Esophagus squamous epithelium (tissue), 4 donors: ENCODE results near the gene ZC3HAV1L.

ENCODE experiments used
- CTCF ChIP-seq, 6 experiments: fragments of 450-650 bp in 4 of 6; fragments of 200-600 bp in 2 of 6; sonication (generic) in 2 of 6; IDR thresholded peaks; one replicate each; pipeline ENCODE4 v1.5.1; 2016 to 2019; ENCODE audit warnings: antibody characterized with exemption in 6 of 6, mild to moderate bottlenecking in 4 of 6, moderate library complexity in 4 of 6
- POLR2A ChIP-seq, 4 donors: fragments of 450-650 bp; IDR thresholded peaks; one replicate each; pipeline ENCODE4 v1.6.1; 2017; ENCODE audit warnings: antibody characterized with exemption in 4 of 4, mild to moderate bottlenecking in 4 of 4, moderate library complexity in 3 of 4

GRCh38 chr7:139078911-139079310, 43.1 kb upstream of the ZC3HAV1L start:
- no peak for TF ChIP-seq CTCF (IDR thresholded peaks at IDR 0.05)
- TF ChIP-seq POLR2A (IDR thresholded peaks at IDR 0.05) = no peak
